ENCODE measurements around the gene EXOC3L4.

EXOC3L4 gene

DNA sequence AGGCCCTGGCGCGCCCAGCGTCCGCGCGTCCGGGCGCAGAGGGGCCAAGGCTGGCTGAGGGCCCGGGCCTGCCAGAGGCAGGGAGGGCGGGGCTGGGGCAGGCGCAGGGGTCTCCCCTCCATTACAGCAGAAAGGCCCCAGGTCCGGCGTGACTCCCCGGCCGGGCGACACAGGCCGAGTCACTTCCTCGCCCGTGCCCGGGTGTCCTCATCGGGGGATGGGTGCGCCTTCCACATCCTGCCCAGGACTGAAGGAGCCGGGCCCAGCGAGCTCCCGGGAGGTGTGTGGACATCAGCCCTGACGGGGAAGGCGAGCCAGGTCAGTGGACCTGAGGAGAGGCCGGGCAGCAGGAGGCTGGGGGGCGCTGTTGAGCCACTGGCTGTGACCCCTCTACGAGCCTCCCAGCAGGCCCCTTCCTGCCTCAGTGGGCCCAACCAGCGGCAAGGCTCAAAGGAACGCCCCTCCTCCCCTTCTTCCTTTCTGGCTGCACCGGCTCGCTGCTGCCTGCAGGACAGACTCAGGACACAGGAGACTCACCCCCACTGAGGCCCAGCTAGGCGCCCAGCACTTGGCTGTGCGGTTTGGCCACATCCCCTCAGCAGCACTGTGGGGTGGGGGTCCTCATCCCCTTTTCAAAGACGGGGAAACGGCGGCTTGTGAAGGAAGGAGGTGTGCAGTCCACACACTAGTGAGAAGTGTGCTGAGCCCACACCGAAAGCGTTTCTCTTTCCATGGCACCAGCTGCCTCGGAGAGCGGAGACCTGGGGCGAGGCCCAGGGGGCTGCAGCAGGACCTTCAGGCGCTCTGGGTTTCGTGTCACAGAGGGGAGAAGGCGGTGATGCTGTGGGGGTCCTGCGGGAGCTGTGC is 29.3 kb downstream of the EXOC3L4 start:
- peak overlapping the region; percentile 94 for H3K27ac ChIP-seq (replicated peaks)
- TF ChIP-seq POLR2AphosphoS5 (IDR thresholded peaks at IDR 0.05; ENCODE audit: low read depth) (no peak), GABPA (IDR thresholded peaks at IDR 0.05; ENCODE audit: low read depth) (no peak), SPI1 (IDR thresholded peaks at IDR 0.05; ENCODE audit: borderline replicate concordance, low read depth) (no peak)
- no peaks in the 10 kb centered on the region for H3K27me3 ChIP-seq (ENCODE audit: insufficient read depth, poor library complexity, severe bottlenecking)
- peak; percentile 48 to 59 for DNase-seq (ENCODE audit: low read depth in 1 of 2, low spot score in 1 of 2)
- H3K4me3 ChIP-seq (replicated peaks; ENCODE audit: insufficient read depth, low read length) = peak overlapping the region; percentile 73

GRCh38 chr14:103124501-103125001 is 30.0 kb downstream of the EXOC3L4 start:
- no peak for DNase-seq (ENCODE audit: low read depth in 1 of 2, low spot score in 1 of 2)
- Histone ChIP-seq H3K4me3 (replicated peaks; ENCODE audit: insufficient read depth, low read length) (peak overlapping the region; percentile 73), H3K27ac (replicated peaks) (peak overlapping the region; percentile 94), H3K27me3 (ENCODE audit: insufficient read depth, poor library complexity, severe bottlenecking) (no peaks in the 10 kb centered on the region)
- TF ChIP-seq POLR2AphosphoS5 (IDR thresholded peaks at IDR 0.05; ENCODE audit: low read depth) (no peak), CTCF (IDR thresholded peaks at IDR 0.05; ENCODE audit: insufficient read depth, low read length) (no peak), GABPA (IDR thresholded peaks at IDR 0.05; ENCODE audit: low read depth) (no peak), SPI1 (IDR thresholded peaks at IDR 0.05; ENCODE audit: borderline replicate concordance, low read depth) (no peak)
- TF ChIP-seq, protein P1, sequence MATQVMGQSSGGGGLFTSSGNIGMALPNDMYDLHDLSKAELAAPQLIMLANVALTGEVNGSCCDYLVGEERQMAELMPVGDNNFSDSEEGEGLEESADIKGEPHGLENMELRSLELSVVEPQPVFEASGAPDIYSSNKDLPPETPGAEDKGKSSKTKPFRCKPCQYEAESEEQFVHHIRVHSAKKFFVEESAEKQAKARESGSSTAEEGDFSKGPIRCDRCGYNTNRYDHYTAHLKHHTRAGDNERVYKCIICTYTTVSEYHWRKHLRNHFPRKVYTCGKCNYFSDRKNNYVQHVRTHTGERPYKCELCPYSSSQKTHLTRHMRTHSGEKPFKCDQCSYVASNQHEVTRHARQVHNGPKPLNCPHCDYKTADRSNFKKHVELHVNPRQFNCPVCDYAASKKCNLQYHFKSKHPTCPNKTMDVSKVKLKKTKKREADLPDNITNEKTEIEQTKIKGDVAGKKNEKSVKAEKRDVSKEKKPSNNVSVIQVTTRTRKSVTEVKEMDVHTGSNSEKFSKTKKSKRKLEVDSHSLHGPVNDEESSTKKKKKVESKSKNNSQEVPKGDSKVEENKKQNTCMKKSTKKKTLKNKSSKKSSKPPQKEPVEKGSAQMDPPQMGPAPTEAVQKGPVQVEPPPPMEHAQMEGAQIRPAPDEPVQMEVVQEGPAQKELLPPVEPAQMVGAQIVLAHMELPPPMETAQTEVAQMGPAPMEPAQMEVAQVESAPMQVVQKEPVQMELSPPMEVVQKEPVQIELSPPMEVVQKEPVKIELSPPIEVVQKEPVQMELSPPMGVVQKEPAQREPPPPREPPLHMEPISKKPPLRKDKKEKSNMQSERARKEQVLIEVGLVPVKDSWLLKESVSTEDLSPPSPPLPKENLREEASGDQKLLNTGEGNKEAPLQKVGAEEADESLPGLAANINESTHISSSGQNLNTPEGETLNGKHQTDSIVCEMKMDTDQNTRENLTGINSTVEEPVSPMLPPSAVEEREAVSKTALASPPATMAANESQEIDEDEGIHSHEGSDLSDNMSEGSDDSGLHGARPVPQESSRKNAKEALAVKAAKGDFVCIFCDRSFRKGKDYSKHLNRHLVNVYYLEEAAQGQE (IDR thresholded peaks at IDR 0.05; ENCODE audit: insufficient replicate concordance, low read depth) = no peak

GRCh38 chr14:103125098-103126070 is 30.9 kb downstream of the EXOC3L4 start:
- Histone ChIP-seq H3K27ac (replicated peaks) (no peak overlapping the region), H3K27me3 (ENCODE audit: insufficient read depth, poor library complexity, severe bottlenecking) (no peaks in the 10 kb centered on the region), H3K4me3 (replicated peaks; ENCODE audit: insufficient read depth, low read length) (no peak overlapping the region)
- DNase-seq (ENCODE audit: low read depth in 1 of 2, low spot score in 1 of 2) = no peak
- TF ChIP-seq POLR2AphosphoS5 (IDR thresholded peaks at IDR 0.05; ENCODE audit: low read depth) (no peak), CTCF (IDR thresholded peaks at IDR 0.05; ENCODE audit: insufficient read depth, low read length) (no peak), GABPA (IDR thresholded peaks at IDR 0.05; ENCODE audit: low read depth) (no peak), SPI1 (IDR thresholded peaks at IDR 0.05; ENCODE audit: borderline replicate concordance, low read depth) (no peak)
- TF ChIP-seq, protein P1 (IDR thresholded peaks at IDR 0.05; ENCODE audit: insufficient replicate concordance, low read depth) = no peak

Measured in HL-60 (cell line).